Neural cell (in vitro differentiated cells): Measurements from ENCODE around the gene PLA2G2A.

Experiments used
- CTCF ChIP-seq: fragments of 450-650 bp; IDR thresholded peaks from 2 replicates; pipeline ENCODE4 v1.5.1; 2014; ENCODE audit warnings: antibody characterized with exemption, mild to moderate bottlenecking, moderate library complexity; ENCODE audit not compliant: poor library complexity, severe bottlenecking
- EP300 ChIP-seq: fragments of 450-650 bp; conservative IDR thresholded peaks from 2 replicates; pipeline ENCODE4 v1.6.1; 2014; ENCODE audit warnings: antibody characterized with exemption, mild to moderate bottlenecking, moderate library complexity; ENCODE audit not compliant: poor library complexity, severe bottlenecking
- EZH2 ChIP-seq: fragments of 200-600, 300-800 bp; shearing (Covaris generic), sonication (generic); IDR thresholded peaks from 2 replicates; pipeline ENCODE4 v1.6.1; 2014; ENCODE audit warnings: antibody characterized with exemption, low read length, borderline replicate concordance, mild to moderate bottlenecking; ENCODE audit not compliant: insufficient read depth, poor library complexity, severe bottlenecking
- POLR2AphosphoS5 ChIP-seq: IDR thresholded peaks from 2 replicates; pipeline ENCODE4 v1.6.1; 2012
- SMC3 ChIP-seq: fragments of 450-650 bp; conservative IDR thresholded peaks from 2 replicates; pipeline ENCODE4 v1.6.1; 2014; ENCODE audit warnings: antibody characterized with exemption, mild to moderate bottlenecking, moderate library complexity; ENCODE audit not compliant: poor library complexity
- TF ChIP-seq, protein P1 (sequence below): IDR thresholded peaks from 2 replicates; pipeline ENCODE4 v1.6.1; 2012; ENCODE audit warnings: borderline replicate concordance

- no peak for TF ChIP-seq EZH2
- TF ChIP-seq EP300: no peak
- TF ChIP-seq CTCF: no peak
- no peak for TF ChIP-seq SMC3
- no peak for TF ChIP-seq POLR2AphosphoS5
- TF ChIP-seq, protein P1, sequence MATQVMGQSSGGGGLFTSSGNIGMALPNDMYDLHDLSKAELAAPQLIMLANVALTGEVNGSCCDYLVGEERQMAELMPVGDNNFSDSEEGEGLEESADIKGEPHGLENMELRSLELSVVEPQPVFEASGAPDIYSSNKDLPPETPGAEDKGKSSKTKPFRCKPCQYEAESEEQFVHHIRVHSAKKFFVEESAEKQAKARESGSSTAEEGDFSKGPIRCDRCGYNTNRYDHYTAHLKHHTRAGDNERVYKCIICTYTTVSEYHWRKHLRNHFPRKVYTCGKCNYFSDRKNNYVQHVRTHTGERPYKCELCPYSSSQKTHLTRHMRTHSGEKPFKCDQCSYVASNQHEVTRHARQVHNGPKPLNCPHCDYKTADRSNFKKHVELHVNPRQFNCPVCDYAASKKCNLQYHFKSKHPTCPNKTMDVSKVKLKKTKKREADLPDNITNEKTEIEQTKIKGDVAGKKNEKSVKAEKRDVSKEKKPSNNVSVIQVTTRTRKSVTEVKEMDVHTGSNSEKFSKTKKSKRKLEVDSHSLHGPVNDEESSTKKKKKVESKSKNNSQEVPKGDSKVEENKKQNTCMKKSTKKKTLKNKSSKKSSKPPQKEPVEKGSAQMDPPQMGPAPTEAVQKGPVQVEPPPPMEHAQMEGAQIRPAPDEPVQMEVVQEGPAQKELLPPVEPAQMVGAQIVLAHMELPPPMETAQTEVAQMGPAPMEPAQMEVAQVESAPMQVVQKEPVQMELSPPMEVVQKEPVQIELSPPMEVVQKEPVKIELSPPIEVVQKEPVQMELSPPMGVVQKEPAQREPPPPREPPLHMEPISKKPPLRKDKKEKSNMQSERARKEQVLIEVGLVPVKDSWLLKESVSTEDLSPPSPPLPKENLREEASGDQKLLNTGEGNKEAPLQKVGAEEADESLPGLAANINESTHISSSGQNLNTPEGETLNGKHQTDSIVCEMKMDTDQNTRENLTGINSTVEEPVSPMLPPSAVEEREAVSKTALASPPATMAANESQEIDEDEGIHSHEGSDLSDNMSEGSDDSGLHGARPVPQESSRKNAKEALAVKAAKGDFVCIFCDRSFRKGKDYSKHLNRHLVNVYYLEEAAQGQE: no peak
Measured at GRCh38 chr1:19926296-19927129, 52.9 kb downstream of the PLA2G2A start.
